Measurements from ENCODE around the gene HMBS.

DNA sequence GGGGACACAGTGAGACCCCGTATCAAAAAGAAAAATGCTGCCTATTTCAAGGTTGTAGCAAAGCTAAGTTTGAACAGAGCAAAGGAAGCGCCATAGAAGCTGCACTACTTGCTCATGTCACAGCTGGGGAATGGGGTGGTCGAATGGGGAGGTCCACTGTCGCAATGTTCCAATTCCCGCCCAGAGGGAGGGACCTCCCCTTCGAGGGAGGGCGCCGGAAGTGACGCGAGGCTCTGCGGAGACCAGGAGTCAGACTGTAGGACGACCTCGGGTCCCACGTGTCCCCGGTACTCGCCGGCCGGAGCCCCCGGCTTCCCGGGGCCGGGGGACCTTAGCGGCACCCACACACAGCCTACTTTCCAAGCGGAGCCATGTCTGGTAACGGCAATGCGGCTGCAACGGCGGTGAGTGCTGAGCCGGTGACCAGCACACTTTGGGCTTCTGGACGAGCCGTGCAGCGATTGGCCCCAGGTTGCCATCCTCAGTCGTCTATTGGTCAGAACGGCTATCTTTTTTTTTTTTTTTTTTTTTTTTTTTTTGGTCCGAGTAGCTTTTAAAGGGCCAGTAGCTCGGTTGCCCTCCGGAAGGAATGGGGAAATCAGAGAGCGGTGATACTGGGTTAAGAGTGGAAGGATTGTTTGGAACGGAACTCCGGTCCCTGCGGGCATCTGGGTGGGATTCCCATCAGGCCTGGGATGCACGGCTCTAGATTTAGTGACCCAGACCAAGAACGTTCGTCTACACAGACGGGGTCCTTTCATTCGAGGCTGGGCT lies at the start of gene HMBS:
- TF ChIP-seq POLR2A (IDR thresholded peaks at IDR 0.05): no peak
- TF ChIP-seq, protein P1, sequence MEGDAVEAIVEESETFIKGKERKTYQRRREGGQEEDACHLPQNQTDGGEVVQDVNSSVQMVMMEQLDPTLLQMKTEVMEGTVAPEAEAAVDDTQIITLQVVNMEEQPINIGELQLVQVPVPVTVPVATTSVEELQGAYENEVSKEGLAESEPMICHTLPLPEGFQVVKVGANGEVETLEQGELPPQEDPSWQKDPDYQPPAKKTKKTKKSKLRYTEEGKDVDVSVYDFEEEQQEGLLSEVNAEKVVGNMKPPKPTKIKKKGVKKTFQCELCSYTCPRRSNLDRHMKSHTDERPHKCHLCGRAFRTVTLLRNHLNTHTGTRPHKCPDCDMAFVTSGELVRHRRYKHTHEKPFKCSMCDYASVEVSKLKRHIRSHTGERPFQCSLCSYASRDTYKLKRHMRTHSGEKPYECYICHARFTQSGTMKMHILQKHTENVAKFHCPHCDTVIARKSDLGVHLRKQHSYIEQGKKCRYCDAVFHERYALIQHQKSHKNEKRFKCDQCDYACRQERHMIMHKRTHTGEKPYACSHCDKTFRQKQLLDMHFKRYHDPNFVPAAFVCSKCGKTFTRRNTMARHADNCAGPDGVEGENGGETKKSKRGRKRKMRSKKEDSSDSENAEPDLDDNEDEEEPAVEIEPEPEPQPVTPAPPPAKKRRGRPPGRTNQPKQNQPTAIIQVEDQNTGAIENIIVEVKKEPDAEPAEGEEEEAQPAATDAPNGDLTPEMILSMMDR (IDR thresholded peaks at IDR 0.05): no peak
